ENCODE measurements around the gene TICAM2.

TICAM2 gene

DNA sequence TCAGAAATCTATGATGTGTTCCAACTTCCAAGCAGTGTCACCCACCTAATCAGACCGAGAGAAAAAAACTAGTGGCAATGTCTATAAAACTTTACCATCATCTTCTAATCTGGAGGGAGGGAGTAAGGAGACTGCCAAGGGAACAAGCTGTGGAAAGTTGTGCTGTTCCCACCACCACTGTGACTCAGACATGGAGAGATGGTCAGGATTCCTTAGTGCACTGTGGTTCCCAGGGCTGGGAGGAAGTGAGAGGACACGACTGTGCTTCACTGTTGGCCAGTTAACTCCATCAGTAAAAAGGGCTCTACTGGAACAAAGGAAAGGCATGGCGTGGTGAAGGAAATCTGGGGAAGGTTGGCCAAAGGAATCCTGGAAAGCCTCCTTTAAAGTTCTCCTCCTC lies 18.8 kb downstream of the TICAM2 start:
- WGBS, result 81% methylated on average over 3 of the region's 3 CpGs
- H3K9ac ChIP-seq (ENCODE audit: low read depth, low read length), result no peak overlapping the region

DNA sequence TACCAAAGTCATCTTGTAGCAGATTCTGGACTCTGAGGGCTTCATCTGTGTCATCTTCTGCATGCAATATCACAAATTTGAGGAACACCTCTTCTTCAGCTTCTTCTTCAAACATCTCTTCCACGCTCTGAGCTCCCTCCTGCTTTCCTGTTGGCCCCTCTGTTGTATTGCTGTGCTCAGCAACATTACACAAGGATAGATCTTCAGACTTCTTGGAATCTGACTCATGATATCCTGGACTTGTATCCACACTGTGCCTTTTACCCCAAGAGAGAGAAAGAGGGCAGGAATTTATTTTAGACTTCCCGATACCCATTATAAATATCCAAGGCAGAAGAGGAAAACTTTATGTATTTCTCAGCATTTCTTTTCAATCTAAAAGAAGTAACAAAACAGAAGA lies 21.3 kb downstream of the TICAM2 start:
- Histone ChIP-seq H3K27ac (ENCODE audit: low read depth, low read length) (no peak overlapping the region), H3K9ac (ENCODE audit: low read depth, low read length) (no peak overlapping the region), H3K4me3 (ENCODE audit: low read length) (no peak overlapping the region), H3K27me3 (ENCODE audit: insufficient read depth, low read length) (no peaks in the 10 kb centered on the region), H3K9me3 (ENCODE audit: insufficient read depth, low read depth, low read length) (no peaks in the 10 kb centered on the region), H3K36me3 (ENCODE audit: insufficient read depth, low read length) (no peaks in the 10 kb centered on the region), H3K4me1 (ENCODE audit: insufficient read depth, low read length) (peaks cover 6% of the 10 kb centered on the region)
- WGBS, result 95% methylated on average over 1 of the region's 2 CpGs

More for the DNA sequence above, 18.8 kb downstream of the TICAM2 start:
- no peaks in the 10 kb centered on the region for H3K9me3 ChIP-seq (ENCODE audit: insufficient read depth, low read depth, low read length)
- peaks cover 6% of the 10 kb centered on the region for H3K4me1 ChIP-seq (ENCODE audit: insufficient read depth, low read length)
- H3K36me3 ChIP-seq (ENCODE audit: insufficient read depth, low read length), result no peaks in the 10 kb centered on the region
- no peaks in the 10 kb centered on the region for H3K27me3 ChIP-seq (ENCODE audit: insufficient read depth, low read length)
- no peak overlapping the region for H3K4me3 ChIP-seq (ENCODE audit: low read length)
- H3K27ac ChIP-seq (ENCODE audit: low read depth, low read length), result no peak overlapping the region

GRCh38 chr5:115579747-115580173 lies 22.5 kb downstream of the TICAM2 start:
- peaks cover 6% of the 10 kb centered on the region for H3K4me1 ChIP-seq (ENCODE audit: insufficient read depth, low read length)
- WGBS, result 89% methylated on average over 6 of the region's 6 CpGs
- H3K36me3 ChIP-seq (ENCODE audit: insufficient read depth, low read length), result no peaks in the 10 kb centered on the region
- no peak overlapping the region for H3K4me3 ChIP-seq (ENCODE audit: low read length)
- H3K27me3 ChIP-seq (ENCODE audit: insufficient read depth, low read length), result no peaks in the 10 kb centered on the region
- no peaks in the 10 kb centered on the region for H3K9me3 ChIP-seq (ENCODE audit: insufficient read depth, low read depth, low read length)
- no peak overlapping the region for H3K9ac ChIP-seq (ENCODE audit: low read depth, low read length)
- H3K27ac ChIP-seq (ENCODE audit: low read depth, low read length), result no peak overlapping the region

GRCh38 chr5:115579216-115579615 lies 23.1 kb downstream of the TICAM2 start:
- Histone ChIP-seq H3K27me3 (ENCODE audit: insufficient read depth, low read length) (no peaks in the 10 kb centered on the region), H3K4me1 (ENCODE audit: insufficient read depth, low read length) (peaks cover 8% of the 10 kb centered on the region), H3K9ac (ENCODE audit: low read depth, low read length) (no peak overlapping the region), H3K9me3 (ENCODE audit: insufficient read depth, low read depth, low read length) (no peaks in the 10 kb centered on the region), H3K4me3 (ENCODE audit: low read length) (no peak overlapping the region), H3K27ac (ENCODE audit: low read depth, low read length) (no peak overlapping the region), H3K36me3 (ENCODE audit: insufficient read depth, low read length) (no peaks in the 10 kb centered on the region)
- WGBS, result 88% methylated on average over 2 of the region's 3 CpGs

DNA sequence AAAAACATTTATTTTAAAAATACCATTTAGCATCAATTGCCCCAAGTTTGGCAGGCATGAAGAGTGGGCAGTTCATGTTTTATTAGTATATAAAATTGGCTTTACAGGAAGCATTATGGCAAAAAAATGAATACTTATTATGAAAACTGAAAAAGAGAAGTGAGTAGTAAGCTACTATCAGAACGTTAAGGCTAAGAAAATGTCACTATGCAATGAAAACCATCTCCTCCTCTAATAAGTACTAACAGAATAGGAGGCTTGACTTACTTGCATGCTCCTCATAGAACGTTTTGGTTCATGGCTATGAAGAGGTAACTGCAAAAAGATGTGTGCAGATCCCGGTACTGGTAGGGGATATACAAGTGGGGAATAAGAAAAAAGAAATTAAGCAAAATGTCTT lies 23.6 kb downstream of the TICAM2 start:
- Histone ChIP-seq H3K9ac (ENCODE audit: low read depth, low read length) (no peak overlapping the region), H3K4me3 (ENCODE audit: low read length) (no peak overlapping the region), H3K27ac (ENCODE audit: low read depth, low read length) (no peak overlapping the region), H3K36me3 (ENCODE audit: insufficient read depth, low read length) (no peaks in the 10 kb centered on the region), H3K27me3 (ENCODE audit: insufficient read depth, low read length) (no peaks in the 10 kb centered on the region), H3K9me3 (ENCODE audit: insufficient read depth, low read depth, low read length) (no peaks in the 10 kb centered on the region), H3K4me1 (ENCODE audit: insufficient read depth, low read length) (peaks cover 9% of the 10 kb centered on the region)
- 85% methylated on average over 2 of the region's 3 CpGs for WGBS

DNA sequence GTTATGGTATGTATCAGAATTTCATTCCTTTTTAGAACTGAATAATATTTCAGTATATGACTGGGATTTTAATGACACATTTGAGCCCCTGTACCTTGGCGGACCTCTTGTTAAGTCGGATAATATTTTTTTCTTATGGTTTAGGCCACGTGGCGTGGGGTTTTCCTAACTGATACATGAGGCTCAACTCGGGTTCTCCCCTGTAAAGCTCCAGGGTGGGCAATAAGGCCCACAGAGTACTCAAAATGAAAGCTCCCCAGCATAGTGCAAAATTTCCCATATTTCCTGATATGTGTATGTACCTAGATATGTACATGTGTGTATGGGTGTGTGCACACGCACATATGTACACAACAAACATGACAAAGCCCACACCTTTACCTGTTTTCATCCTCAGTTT lies 24.5 kb downstream of the TICAM2 start:
- no peaks in the 10 kb centered on the region for H3K36me3 ChIP-seq (ENCODE audit: insufficient read depth, low read length)
- no peak overlapping the region for H3K9ac ChIP-seq (ENCODE audit: low read depth, low read length)
- H3K4me3 ChIP-seq (ENCODE audit: low read length), result no peak overlapping the region
- 95% methylated on average over 5 of the region's 6 CpGs for WGBS
- H3K27me3 ChIP-seq (ENCODE audit: insufficient read depth, low read length), result no peaks in the 10 kb centered on the region
- no peaks in the 10 kb centered on the region for H3K9me3 ChIP-seq (ENCODE audit: insufficient read depth, low read depth, low read length)
- no peak overlapping the region for H3K27ac ChIP-seq (ENCODE audit: low read depth, low read length)
- peaks cover 4% of the 10 kb centered on the region; the same call in 1 of the 2 replicates for H3K4me1 ChIP-seq (ENCODE audit: insufficient read depth, low read length)

DNA sequence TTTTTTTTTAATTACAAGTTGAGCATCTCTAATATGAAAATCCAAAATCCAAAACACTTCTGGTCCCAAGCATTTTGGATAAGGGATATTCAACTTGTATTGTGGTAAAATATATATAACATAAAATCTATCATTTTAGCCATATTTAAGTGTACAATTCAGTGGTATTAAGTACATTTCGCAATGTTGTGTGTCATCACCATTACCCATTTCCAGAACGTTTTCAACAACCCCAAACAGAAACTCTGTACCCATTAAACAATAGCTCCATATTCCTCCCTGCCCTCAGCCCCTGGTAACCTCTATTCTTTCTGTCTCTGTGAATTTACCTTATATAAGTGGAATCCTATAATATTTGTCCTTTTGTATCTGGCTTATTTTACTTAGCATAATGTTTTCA lies 24.9 kb downstream of the TICAM2 start:
- 96% methylated on average over 2 of the region's 2 CpGs for WGBS
- H3K9me3 ChIP-seq (ENCODE audit: insufficient read depth, low read depth, low read length), result no peaks in the 10 kb centered on the region
- H3K27ac ChIP-seq (ENCODE audit: low read depth, low read length), result no peak overlapping the region

GRCh38 chr5:115575167-115576070 lies 26.9 kb downstream of the TICAM2 start:
- Histone ChIP-seq H3K4me1 (ENCODE audit: insufficient read depth, low read length) (peaks cover 10% of the 10 kb centered on the region; the same call in 1 of the 2 replicates), H3K27ac (ENCODE audit: low read depth, low read length) (no peak overlapping the region), H3K9me3 (ENCODE audit: insufficient read depth, low read depth, low read length) (no peaks in the 10 kb centered on the region), H3K4me3 (ENCODE audit: low read length) (no peak overlapping the region), H3K27me3 (ENCODE audit: insufficient read depth, low read length) (no peaks in the 10 kb centered on the region), H3K9ac (ENCODE audit: low read depth, low read length) (no peak overlapping the region), H3K36me3 (ENCODE audit: insufficient read depth, low read length) (no peaks in the 10 kb centered on the region)
- WGBS, result 89% methylated on average over 5 of the region's 5 CpGs

More for the DNA sequence above, 24.9 kb downstream of the TICAM2 start:
- peaks cover 8% of the 10 kb centered on the region; the same call in 1 of the 2 replicates for H3K4me1 ChIP-seq (ENCODE audit: insufficient read depth, low read length)
- no peak overlapping the region for H3K9ac ChIP-seq (ENCODE audit: low read depth, low read length)
- no peaks in the 10 kb centered on the region for H3K36me3 ChIP-seq (ENCODE audit: insufficient read depth, low read length)
- no peaks in the 10 kb centered on the region for H3K27me3 ChIP-seq (ENCODE audit: insufficient read depth, low read length)
- H3K4me3 ChIP-seq (ENCODE audit: low read length), result no peak overlapping the region

GRCh38 chr5:115573133-115573532 lies 29.1 kb downstream of the TICAM2 start:
- H3K36me3 ChIP-seq (ENCODE audit: insufficient read depth, low read length), result no peaks in the 10 kb centered on the region
- no CpG with 5 or more reads among the region's 2 CpGs for WGBS
- no peak overlapping the region for H3K27ac ChIP-seq (ENCODE audit: low read depth, low read length)
- no peaks in the 10 kb centered on the region for H3K27me3 ChIP-seq (ENCODE audit: insufficient read depth, low read length)
- no peak overlapping the region for H3K4me3 ChIP-seq (ENCODE audit: low read length)
- peaks cover 10% of the 10 kb centered on the region; the same call in 1 of the 2 replicates for H3K4me1 ChIP-seq (ENCODE audit: insufficient read depth, low read length)
- no peak overlapping the region for H3K9ac ChIP-seq (ENCODE audit: low read depth, low read length)
- no peaks in the 10 kb centered on the region for H3K9me3 ChIP-seq (ENCODE audit: insufficient read depth, low read depth, low read length)

- Histone ChIP-seq H3K9me3 (ENCODE audit: insufficient read depth, low read depth, low read length) (no peaks in the 10 kb centered on the region), H3K27me3 (ENCODE audit: insufficient read depth, low read length) (no peaks in the 10 kb centered on the region), H3K4me1 (ENCODE audit: insufficient read depth, low read length) (peaks cover 10% of the 10 kb centered on the region; the same call in 1 of the 2 replicates), H3K9ac (ENCODE audit: low read depth, low read length) (no peak overlapping the region), H3K36me3 (ENCODE audit: insufficient read depth, low read length) (no peaks in the 10 kb centered on the region), H3K4me3 (ENCODE audit: low read length) (no peak overlapping the region), H3K27ac (ENCODE audit: low read depth, low read length) (no peak overlapping the region)
- 85% methylated on average over 5 of the region's 5 CpGs for WGBS
These were observed 30.8 kb downstream of the TICAM2 start for GRCh38 chr5:115571441-115571878.

DNA sequence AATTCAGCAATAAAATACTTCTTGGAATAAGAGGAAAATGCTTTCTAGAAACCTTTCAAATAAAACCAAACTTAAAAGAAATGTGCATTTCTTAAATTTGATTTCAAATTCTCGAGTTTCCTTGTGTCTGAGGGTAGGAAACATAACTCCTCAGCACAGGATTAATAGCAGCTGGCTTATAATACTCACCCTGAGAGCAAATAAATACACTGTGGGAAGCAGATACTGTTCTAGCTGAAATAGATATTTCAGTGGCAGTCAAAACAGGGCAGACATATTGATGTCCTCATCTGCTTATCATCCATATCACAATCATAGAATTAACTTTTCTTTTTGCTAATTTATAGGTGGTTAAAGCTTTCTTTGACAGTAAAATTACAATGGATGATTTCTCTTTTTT lies 33.6 kb downstream of the TICAM2 start:
- H3K9me3 ChIP-seq (ENCODE audit: insufficient read depth, low read depth, low read length), result no peaks in the 10 kb centered on the region
- H3K4me3 ChIP-seq (ENCODE audit: low read length), result no peak overlapping the region
- no peak overlapping the region for H3K27ac ChIP-seq (ENCODE audit: low read depth, low read length)
- H3K36me3 ChIP-seq (ENCODE audit: insufficient read depth, low read length), result no peaks in the 10 kb centered on the region
- H3K9ac ChIP-seq (ENCODE audit: low read depth, low read length), result no peak overlapping the region
- no CpG with 5 or more reads among the region's 1 CpG for WGBS
- 0 out of 2 replicates have a peak, but pooled peaks cover 6% of the 10 kb centered on the region for H3K4me1 ChIP-seq (ENCODE audit: insufficient read depth, low read length)
- H3K27me3 ChIP-seq (ENCODE audit: insufficient read depth, low read length), result no peaks in the 10 kb centered on the region

Measured in HUES64 (cell line).